ENCODE data around the gene GLRX3. TPM values are rescaled to one million over a fixed set of nuclear protein-coding genes. Genes with fewer than 3 reads are reported as not detected.
"Not testable (repeated sequence)": the region's sequence is repeated elsewhere in the genome, so short reads cannot be mapped to it uniquely, and the experiment has no call there.

The GLRX3 gene
- polyA plus RNA-seq (2014; cell fraction: cytosol; rRNA removed): 184 and 188 TPM in 2 replicates
- polyA plus RNA-seq (2014; cell fraction: nucleus; rRNA removed): 98.6 and 112 TPM in 2 replicates

DNA sequence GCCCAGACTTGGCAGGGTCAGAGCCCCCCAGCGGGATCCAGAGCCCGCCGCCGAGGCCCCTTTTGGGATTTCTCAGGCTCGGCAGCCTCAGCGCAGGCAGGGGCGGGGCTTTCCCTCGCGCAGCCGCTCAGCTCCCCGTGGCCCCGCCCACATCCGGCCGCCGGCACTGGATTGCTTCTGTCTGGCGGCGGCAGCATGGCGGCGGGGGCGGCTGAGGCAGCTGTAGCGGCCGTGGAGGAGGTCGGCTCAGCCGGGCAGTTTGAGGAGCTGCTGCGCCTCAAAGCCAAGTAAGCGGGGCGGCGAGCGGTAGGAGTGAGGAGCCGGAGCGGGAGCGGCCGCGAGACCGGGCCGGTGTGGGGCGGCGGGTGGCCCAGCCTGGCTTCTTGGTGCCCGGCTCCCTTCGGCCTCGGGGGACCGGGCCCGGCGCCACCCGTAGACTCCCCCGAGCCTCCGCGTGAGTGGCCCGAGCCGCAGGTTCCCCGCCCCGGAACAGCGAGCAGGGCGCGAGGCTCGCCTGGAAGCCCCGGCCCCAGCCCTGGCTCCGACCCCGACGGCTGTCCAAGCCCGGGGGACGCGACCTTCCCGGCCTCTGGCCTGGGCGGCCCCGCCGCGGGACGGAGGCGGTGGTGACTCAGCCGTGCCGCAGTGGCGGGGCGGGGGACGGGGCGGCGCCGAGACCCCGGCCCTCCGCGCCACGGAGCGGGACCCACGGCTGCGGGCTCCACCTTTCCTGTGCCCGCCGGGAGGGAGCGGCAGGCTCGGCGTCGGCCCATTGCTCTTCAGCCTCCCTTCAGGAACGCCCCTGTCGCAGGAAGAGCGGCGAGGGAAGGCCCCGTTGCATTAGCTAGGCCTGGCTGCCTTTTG, at the start of gene GLRX3:
Gene GLRX3, plus strand, starts transcription at position 166 of the 864 bp plus-strand sequence. Its CDS starts 30 bp downstream, at position 196.
- peak; percentile 78 for DNase-seq (ENCODE audit: low spot score)

DNA sequence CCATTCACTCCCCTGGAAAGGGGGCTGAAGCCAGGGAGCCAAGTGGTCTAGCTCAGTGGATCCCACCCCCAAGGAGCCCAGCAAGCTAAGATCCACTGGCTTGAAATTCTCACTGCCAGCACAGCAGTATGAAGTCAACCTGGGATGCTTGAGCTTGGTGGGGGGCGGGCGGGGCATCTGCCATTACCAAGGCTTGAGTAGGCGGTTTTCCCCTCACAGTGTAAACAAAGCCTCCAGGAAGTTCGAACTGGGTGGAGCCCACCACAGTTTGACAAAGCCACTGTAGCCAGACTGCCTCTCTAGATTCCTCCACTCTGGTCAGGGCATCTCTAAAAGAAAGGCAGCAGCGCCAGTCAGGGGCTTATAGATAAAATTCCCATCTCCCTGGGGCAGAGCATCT, 45.6 kb upstream of the GLRX3 start:
- DNase-seq (ENCODE audit: low spot score): not testable (repeated sequence)

GRCh38 chr10:130099344-130099743, 36.8 kb upstream of the GLRX3 start:
- DNase-seq (ENCODE audit: low spot score): no peak

GRCh38 chr10:130105724-130106123, 30.5 kb upstream of the GLRX3 start:
- no peak for DNase-seq (ENCODE audit: low spot score)

DNA sequence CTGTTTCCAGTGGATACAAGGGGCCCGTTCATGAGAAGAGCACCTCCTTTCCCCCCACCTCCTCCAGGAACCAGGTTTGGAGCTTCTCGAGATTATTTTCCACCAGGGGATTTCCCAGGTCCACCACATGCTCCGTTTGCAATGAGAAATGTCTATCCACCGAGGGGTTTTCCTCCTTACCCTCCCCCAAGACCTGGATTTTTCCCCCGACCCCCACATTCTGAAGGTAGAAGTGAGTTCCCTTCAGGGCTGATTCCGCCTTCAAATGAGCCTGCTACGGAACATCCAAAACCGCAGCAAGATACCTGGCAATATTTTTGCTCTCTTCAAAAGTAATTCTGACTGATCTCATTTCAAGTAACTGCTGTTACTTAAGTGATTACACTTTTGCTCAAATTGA, 28.0 kb upstream of the GLRX3 start:
- not testable (repeated sequence) for DNase-seq (ENCODE audit: low spot score)

DNA sequence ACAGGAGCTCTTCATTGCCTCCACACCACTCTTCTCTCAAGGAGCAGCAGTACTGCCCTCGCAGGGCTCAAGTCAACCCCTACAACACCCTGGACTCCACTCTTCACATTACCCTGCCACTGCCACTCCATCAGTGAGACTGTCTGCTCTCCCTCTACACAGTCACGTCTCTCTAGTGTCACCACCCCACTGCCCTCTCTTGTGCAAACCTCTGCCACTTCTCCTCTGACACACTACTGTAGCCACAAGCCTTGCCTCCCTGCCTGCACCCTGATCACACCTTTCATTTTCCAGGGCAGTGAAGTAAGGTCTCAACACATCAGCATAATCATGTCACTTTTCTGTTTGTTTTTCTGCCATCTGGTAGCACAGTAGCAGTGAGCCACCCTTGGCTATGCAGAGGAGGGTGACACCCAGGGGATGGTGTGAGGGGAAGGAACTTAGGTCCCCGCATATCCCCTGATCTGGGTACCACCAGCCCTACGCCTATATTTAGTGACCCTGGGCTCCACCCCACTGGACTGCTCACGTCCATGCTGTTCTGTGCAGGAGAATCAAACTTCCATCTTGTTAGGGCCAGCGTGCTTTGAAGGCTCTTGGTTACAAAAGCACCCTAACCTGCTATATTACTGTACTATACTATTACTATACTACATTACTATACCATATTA, 27.1 kb upstream of the GLRX3 start:
- DNase-seq (ENCODE audit: low spot score): no peak

GRCh38 chr10:130109796-130110245, 26.4 kb upstream of the GLRX3 start:
- DNase-seq (ENCODE audit: low spot score): peak; percentile 86

GRCh38 chr10:130110246-130111112, 25.7 kb upstream of the GLRX3 start, which contains the start of gene C10orf143:
Gene C10orf143, minus strand, starts transcription at chr10:130110830. Its CDS starts 58 bp downstream, at chr10:130110772.
- peak; percentile 98 for DNase-seq (ENCODE audit: low spot score)

- peak; percentile 99 for DNase-seq (ENCODE audit: low spot score)
Observed at GRCh38 chr10:130111113-130111851, 24.9 kb upstream of the GLRX3 start.

GRCh38 chr10:130111852-130112180, 24.4 kb upstream of the GLRX3 start:
- DNase-seq (ENCODE audit: low spot score): no peak

- no peak for DNase-seq (ENCODE audit: low spot score)
Observed at GRCh38 chr10:130112821-130113220, 23.4 kb upstream of the GLRX3 start.

DNA sequence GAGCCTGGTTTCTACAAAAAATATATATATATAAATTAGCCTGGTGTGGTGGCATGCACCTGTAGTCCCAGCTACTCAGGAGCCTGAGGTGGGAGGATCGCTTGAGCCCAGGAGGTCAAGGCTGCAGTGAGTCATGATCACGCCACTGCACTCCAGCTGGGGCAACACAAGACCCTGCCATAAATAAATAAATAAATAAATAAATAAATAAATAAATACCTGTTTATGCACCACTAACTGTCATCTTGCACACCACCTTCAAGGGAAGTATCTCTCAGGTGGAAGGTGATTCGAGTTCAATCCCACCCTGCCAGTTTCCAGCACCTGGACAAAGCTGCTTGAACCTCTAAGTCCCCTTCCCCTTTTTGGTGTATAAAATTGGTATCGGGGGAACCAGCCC, 19.2 kb upstream of the GLRX3 start:
- not testable (repeated sequence) for DNase-seq (ENCODE audit: low spot score)

- DNase-seq (ENCODE audit: low spot score): peak; percentile 52
Observed at GRCh38 chr10:130117535-130117934, 18.7 kb upstream of the GLRX3 start.

DNA sequence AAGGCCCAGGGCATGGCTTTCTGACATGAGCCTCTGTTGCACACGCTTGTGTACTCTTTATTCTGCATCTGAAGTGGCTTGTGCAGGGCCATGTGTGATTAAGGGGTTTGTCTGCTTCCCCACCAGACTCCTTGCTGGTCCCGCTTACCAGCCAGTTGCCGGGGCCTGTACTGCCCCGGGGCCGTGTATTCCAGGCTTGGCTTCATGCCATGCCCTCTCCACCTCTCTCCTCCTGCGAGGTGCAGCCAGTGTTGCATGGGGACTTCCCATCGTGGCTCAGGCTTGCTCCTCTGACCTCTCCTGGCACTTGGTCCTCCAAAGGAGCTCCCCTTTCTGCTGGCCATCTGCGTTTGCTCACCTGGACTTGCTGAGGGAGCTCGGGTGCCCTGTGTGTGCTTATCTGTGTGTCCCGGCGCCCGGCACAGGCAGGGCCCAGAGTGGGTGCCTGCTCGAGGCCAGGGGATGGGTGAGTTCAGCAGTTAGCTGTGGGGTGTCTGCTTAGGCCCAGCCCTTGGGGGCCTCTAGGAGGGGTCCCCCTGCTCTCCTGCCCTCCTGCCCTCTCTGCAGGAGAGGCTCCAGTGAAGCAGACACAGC, 14.6 kb upstream of the GLRX3 start:
- DNase-seq (ENCODE audit: low spot score): no peak

GRCh38 chr10:130127364-130128061, 8.7 kb upstream of the GLRX3 start:
- peak; percentile 83 for DNase-seq (ENCODE audit: low spot score)

GRCh38 chr10:130128062-130128781, 8.0 kb upstream of the GLRX3 start:
- DNase-seq (ENCODE audit: low spot score): no peak

- no peak for DNase-seq (ENCODE audit: low spot score)
Observed at GRCh38 chr10:130128922-130129321, 7.3 kb upstream of the GLRX3 start.

- DNase-seq (ENCODE audit: low spot score): no peak
Observed at GRCh38 chr10:130135676-130136225, 440 bp upstream of the GLRX3 start.

- DNase-seq (ENCODE audit: low spot score): no peak
Observed at GRCh38 chr10:130137090-130137448, 878 bp downstream of the GLRX3 start.
